Globus pallidus (tissue), 1 donor: Measurements from ENCODE around the gene PFKM.
A peak's percentile ranks its signal among the peaks of the same experiment; 100 is the strongest.

Experiments used
- DNase-seq: peaks from one replicate; pipeline ENCODE4 v3.0.0-alpha.2; 2015; ENCODE audit warnings: low spot score

PFKM gene

GRCh38 chr12:48119078-48119833, at the start of gene PFKM:
PFKM (plus strand) TSS chr12:48119364; CDS start chr12:48122775, 3,411 bp downstream.
- peak; percentile 64 for DNase-seq

DNA sequence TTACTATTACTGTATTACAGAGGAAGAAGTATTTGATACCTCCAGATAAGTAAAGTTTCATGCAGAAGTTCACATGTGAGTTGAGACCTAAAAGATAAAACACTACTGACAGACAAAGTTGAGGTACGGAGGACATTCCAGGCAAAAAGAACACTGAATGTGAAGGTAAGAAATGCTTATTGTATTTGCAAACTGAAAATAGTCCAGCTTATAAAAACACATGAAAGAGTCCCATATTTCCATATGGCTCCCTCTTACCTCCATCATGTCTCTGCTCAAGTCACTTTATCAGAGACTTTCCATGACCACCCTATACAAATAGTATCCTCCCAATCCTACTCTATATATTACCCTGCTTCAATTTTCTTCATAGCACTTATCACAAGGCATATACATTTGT, 49.1 kb upstream of the PFKM start:
- no peak for DNase-seq

GRCh38 chr12:48070731-48071130, 48.4 kb upstream of the PFKM start:
- no peak for DNase-seq

GRCh38 chr12:48071808-48072207, 47.4 kb upstream of the PFKM start:
- no peak for DNase-seq

DNA sequence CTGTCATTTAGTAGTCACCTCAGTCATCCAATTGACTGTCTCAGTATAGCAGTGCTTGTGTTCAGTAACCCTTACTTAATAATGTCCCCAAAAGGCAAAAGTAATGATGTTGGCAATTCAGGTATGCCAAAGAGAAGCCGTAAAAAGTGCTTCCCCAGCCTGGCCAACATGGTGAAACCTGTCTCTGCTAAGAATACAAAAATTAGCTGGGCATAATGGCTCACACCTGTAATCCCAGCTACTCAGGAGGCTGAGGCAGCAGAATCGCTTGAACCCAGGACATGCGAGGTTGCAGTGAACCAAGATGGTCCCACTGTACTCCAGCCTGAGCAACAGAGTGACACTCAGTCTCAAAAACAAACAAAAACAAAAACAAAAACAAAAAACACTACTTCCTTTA, 46.9 kb upstream of the PFKM start:
- no peak for DNase-seq

GRCh38 chr12:48074266-48074665, 44.9 kb upstream of the PFKM start:
- DNase-seq, result no peak

DNA sequence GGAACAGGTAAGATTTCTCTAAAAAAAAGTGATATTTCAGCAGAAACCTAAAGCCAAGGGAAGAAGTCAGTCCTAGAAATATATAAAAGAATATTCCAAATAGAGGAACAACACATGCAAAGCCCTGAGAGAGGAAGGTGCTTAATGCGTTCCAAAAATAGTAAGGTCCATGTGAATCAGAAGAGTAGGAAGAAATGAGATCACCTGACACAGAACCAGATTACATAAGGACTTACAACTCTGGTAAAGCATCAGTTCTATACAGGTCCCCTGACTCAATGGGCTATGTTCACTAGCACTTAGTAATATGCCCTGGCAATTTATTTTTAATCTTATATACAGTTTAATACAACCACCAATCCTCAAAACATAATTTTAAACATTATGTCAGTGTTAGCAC, 43.3 kb upstream of the PFKM start:
- DNase-seq, result no peak

DNA sequence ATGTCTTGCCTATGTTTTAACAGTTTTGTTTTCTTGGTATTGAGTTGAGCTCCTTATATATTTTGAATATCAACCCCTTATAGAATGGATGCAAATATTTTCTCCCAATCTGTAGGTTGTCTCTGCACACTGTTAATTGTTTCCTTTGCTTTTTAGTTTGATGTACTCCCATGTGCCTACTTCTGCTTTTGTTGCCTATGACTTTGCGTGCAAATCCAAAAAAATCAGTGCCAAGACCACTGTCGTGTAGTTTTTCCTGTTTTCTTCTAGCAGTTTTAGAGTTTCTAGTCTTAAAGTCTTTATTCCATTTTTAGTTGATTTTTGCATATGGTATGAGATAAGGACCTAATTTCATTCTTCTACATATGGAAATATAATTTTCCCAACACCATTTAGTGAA, 42.1 kb upstream of the PFKM start:
- no peak for DNase-seq

DNA sequence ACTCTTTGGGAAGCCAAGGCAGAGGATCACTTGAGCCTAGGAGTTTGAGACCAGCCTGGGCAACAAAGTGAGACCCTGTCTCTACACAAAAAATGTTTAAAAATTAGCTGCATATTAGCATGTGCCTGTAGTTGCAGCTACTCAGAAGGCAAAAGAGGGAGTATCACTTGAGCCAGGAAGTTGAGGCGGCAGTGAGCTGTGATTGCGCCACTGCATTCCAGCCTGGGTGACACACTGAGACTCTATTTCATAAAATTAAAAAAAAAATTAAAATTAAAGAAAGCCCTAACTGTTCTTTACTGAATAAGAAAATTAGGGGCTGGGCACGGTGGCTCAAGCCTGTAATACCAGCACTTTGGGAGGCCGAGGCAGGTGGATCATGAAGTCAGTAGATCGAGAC, 40.3 kb upstream of the PFKM start:
- DNase-seq, result no peak

- no peak for DNase-seq
Observed at GRCh38 chr12:48080285-48080684, 38.9 kb upstream of the PFKM start.

- DNase-seq, result no peak
Observed at GRCh38 chr12:48080821-48081220, 38.3 kb upstream of the PFKM start.

- DNase-seq, result peak; percentile 8
Observed at GRCh38 chr12:48084066-48084465, 35.1 kb upstream of the PFKM start.

GRCh38 chr12:48084841-48085460, 34.2 kb upstream of the PFKM start:
- no peak for DNase-seq

DNA sequence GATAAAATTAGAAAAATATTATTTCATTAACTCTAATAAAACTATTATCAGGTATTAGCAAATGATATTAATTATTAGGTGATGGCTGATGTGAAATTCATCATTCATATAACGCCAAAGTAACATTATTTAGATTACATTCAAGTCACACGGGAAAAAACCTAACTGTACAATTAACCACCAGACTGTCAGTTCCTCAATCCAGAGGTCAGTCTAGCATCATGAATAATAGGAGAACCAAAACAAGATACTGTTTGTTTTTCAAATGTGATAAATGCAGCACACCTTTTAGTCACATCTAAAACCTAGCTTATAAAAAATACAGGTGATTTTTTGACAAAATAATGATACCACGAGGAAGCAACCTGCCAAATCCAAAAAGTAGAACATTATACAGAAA, 32.8 kb upstream of the PFKM start:
- no peak for DNase-seq

DNA sequence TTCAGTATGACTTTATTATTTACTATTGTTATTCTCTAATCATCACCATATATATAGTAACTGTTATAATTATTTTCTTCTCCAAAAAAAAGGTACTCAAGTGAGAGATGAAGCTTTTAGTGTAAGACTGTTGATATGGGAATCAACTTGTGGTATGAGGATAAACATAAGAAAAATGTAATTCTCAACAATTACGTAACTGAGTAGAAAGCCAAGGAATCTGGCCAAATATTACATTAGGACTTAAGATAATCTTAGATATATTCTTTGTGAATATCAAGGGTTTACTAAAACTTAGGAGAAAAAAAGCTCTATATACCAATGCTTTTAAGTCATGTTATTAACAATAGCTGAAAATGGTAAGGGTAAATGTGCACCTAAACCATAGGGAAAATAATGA, 26.6 kb upstream of the PFKM start:
- DNase-seq, result no peak

DNA sequence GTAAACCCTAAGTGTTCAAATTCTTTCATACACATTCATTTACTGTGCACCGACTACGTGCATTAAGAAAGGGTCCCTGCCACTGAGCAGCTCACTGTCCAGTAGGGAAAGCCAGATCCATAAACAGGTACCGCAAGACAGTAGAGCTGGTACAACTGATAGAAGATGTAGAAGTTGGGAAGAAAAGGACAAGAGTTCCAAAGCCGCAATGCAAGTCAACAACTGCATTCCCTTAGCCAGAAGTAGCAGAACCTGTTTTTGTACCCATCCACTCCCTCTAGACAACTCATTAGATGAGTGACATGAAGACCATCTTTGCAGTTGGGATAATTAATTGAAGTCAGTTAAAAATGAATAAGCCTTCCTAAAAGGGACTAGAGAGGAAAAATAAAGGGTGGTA, 14.6 kb upstream of the PFKM start:
- no peak for DNase-seq

- peak; percentile 21 for DNase-seq
Observed at GRCh38 chr12:48105321-48105866, 13.8 kb upstream of the PFKM start.

DNA sequence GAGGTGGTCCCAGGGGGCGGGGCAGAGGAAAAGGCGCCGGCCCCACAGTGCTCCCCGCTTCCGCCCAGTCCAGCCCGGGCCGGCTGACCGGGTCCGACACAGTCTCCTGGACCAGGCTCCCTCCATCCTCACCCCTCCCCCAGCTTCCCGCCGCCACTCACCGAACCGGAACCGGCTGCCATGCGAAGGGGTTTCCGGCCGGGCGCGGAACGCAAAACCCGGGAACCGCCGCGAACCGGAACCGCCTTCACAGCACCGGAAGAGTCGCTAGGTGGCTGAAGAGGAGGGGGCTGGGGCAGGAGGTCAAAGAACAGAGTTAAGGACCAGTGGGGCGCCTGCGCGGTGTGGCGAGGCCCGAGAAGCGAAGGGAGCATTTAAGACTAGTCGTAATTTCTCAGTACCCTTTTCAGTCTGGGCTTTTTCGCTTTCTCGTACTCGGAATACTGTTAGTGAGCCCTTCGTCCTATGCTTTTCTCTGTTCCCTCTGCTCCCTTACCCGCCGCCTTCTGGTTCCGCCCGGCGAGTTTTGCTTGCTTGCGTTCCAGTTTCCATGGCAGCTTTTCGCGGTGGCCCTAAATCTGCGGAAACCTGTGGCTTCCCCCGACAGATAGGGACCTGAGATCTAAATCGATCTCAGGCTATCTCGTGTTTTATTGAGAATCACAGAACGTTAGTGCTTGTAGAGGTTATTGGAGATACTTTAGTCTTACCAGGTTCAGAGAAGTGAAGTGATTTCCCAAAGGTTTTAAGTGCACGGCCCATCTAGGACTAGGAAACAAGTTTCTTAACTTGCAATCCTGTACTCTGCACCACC, 13.1 kb upstream of the PFKM start, which contains the start of gene SENP1:
TSS of gene SENP1 (minus strand) at position 213 of the 814 bp plus-strand sequence. CDS start 4,607 bp downstream, outside the sequence.
- peak; percentile 88 for DNase-seq

DNA sequence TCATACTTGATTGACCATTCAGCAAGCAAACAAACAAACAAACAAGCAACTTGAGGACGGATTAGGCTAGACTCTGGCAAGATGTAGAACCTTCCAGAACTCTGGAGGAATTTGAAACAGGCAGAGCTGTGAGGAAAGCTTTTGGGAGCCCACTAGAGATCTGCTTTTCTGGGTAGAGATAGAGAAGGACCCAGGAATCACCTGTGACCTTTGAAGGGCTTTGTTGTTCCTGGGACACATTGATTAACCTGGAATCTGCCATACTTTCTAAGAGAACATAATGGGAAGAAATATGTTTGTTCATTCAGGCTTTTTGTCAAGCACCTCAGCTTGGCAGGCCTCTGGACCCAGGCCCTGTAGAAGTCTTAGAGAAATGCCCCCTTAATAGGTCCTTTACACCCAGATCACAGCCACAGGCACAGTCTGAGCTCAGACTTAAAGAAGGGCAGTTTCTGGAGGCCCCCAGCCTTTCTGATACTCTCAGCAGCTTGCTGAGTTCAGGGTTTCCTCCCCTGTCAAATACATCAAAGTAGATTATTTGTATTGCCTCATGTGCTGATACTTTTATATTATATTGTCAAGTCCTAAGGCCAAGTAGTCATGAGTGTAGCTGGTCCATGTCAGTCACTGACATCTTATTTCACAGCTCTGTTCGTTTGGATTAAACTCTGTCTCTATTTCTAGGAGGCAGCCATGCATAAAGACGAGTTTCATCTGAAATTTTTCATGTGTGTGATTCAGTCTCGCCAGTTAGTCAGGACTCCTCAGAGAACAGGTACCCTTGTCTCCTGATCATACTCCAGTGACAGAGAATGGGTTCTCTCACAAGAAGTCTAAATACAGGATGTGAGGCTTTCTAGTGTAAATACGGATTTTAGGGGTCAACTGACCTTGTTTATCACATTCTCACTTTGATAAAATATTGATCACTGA, 12.2 kb upstream of the PFKM start:
- no peak for DNase-seq

GRCh38 chr12:48109424-48109823, 9.7 kb upstream of the PFKM start:
- no peak for DNase-seq

- DNase-seq, result no peak
Observed at GRCh38 chr12:48110691-48111311, 8.4 kb upstream of the PFKM start.
